HG03103 (cell line): Measurements from ENCODE around the gene PTPN9.
"Not testable (repeated sequence)": the region's sequence is repeated elsewhere in the genome, so short reads cannot be mapped to it uniquely, and the experiment has no call there.

Experiments
- ATAC-seq: cut with Tn5 transposase; IDR thresholded peaks from one replicate; pipeline ENCODE4 v1.9.1; 2021; ENCODE audit warnings: low read depth; ENCODE audit not compliant: unreplicated experiment

Gene PTPN9

DNA sequence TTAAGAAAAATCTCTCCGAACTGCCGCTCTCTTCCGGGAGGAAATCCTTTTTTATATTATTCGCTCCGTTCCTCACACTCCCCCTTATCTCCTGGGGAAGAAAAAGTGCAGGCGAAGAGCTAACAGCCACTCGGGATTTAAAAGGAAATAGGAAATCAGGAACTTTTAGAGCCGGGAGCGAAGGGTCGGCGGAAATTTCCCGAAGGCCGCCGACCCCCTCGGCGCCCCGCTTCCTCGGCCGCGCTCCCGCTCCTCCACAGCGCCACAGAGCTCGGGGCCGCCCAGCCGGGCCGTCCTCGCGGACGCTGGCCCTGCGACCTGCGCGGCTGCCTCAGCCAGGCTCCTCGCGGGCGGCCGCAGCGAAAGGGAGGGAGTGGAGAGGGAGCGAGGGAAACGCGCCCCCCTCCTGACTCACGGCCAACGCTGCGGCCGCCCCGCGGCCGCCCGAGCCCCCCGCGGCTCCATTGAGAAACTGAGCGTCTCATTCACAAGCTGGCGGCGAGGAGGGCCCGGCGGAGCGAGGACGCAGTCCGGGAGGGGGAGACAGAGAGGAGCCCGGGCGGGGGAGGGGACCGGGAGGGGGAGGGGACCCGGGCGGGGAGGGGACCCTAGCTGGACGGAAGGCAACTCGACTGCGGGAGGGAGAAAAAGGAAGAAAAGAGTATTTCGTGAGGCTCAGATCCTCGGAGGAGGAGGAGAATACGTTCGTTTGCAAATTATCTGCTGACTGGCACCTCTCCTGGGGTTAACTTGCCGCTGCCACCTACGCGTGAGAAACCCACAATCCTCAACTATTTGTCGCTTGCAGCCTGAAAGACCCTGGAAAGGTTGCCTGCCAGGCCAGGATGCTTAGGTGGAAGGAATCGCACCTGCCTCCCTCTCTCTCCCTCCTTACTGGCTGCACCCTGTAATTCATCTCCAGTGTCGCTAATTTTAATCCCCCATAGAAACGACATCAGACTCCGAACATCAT lies at the start of gene PTPN9:
Gene PTPN9 (minus strand): TSS at position 368 of the 973 bp plus-strand sequence. CDS start 539 bp downstream, outside the sequence.
- peak; percentile 52 for ATAC-seq

DNA sequence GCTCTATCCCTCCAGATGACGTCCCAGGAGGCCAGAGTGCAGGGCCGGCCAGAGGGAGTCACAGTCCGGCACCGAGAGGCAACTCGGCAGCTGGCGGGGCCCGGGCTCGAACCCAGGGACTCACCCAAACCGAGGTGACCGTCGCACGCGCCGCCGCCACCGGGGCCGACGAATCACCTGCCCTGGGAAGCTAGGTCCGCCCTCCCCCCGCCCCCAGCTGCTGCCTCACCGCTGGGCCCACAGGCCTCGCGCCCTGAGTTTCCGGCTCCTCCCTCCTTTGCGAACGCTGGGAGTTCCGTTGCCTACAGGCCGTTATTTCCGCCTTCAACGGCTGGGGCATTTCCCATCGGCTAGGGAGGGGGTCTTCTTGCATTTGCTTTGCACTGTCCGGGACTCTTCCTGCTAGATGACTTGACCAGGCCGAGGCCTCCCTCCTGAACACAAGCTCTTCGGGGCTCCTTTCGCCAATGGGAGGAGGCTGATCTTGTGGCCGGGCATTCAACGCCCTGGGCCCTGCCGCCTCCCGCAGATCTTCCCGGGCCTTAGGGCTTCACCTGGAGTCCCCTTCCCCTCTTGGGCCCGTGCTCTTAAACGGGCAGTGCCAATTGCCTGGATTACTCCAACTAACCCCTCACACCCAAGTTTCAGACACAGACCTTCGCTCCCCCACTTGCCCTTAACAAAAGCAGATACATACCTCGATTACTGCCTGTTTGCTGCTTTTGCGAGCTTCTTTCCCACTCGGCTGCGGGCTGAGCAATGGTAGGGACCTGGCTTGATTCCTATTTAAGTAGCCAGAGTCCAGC lies 46.6 kb upstream of the PTPN9 start, which contains the start of gene SNUPN:
Gene SNUPN (minus strand): TSS at position 184 of the 806 bp plus-strand sequence. CDS start 4,674 bp downstream, outside the sequence.
- peak; percentile 70 for ATAC-seq

DNA sequence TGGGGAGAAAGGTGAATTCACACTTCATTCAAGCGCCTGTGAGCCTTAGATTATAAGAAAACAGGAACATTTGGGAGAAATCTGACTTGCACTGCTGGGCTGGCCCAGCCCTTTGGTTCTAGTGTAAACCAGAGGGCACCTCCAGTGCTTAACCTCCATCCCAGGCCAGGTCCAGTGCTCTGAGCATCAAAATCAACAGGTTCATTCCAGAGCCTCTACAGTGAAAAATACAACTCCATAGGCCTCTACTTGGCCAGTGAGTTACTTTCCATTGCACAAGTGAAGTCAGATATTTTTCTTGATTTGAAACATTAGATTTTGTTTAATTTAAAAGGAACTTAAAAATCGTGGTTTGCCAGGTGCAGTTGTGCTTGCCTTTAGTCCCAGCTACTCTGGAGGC lies 43.4 kb upstream of the PTPN9 start:
- no peak for ATAC-seq

DNA sequence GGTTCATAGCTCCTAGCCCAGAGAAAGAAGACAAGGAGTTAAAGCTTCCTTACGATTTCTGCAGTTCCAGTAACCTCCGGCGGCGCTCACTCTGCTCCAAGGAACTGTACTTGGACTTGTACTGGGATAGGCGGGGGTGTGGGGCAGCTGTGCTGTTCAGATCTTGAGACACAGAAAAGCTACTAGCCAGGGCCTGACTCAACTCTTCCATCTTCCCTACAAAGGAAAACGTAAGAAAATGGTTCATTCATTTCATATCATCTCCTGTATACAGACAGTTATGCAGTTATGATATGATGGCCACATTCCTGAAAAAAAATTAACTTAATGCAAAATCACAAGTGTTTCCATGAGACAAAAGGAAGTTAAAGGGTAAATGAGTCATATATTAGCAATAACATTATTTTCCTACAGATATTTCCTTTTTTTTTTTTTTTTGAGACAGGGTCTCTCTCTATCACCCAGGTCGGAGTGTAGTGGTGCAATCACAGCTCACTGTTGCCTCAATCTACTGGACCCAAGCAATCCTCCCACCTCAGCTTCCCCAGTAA lies 41.8 kb upstream of the PTPN9 start:
- ATAC-seq, result no peak

DNA sequence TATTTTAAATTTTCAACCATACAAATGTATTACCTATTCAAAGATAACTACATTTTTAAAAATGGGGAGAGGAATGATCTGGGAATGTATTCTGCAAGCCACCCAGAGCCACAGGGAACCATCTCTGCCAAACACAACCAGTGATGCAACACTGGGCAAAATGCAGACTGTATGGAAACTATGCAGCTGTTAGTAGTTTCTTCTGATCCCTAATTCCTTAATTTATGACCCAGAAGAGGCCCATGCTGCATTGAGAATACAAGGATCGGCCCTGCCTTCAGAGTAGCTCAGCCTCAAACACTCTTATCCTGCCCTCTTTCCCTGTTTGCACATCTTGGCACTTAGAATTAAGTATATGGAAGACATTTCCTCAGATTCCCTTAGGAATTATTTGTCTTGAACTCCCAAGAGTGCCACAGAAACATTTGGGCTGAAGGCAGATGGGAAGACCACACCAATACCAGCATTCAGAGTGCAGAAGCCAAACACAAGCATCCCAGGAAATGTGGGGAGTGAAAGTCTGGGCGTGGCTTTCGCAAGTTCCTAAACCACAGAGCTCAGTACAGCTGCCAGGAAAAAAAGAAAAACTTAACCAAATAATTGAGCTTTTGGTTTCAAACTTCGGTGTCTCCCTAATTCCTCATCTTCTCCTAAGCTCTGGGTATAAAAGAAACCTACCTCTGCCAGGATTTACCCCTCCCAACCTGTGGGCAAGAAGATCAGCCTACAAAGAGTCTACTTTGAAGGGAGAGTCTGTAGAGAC lies 41.1 kb upstream of the PTPN9 start:
- ATAC-seq, result no peak

DNA sequence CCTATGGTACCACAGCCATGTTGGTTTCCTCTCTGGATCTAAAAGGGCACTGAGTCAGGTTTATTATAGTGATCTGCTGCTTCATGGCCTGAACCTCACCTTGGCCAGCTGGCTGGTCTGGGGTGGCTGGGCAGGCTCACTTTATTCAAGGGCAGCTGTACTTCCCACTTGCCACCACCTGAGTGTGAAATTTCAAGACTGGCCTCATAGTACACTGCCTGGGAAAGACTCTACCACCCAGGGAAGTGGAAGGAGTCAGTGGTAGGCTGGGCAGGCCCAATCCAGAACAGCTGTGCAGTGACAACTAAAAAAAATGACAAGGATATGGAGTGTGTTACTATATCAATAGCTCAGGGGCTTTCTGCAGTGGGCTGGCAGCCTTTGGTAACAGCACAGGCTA lies 37.7 kb upstream of the PTPN9 start:
- ATAC-seq, result no peak

DNA sequence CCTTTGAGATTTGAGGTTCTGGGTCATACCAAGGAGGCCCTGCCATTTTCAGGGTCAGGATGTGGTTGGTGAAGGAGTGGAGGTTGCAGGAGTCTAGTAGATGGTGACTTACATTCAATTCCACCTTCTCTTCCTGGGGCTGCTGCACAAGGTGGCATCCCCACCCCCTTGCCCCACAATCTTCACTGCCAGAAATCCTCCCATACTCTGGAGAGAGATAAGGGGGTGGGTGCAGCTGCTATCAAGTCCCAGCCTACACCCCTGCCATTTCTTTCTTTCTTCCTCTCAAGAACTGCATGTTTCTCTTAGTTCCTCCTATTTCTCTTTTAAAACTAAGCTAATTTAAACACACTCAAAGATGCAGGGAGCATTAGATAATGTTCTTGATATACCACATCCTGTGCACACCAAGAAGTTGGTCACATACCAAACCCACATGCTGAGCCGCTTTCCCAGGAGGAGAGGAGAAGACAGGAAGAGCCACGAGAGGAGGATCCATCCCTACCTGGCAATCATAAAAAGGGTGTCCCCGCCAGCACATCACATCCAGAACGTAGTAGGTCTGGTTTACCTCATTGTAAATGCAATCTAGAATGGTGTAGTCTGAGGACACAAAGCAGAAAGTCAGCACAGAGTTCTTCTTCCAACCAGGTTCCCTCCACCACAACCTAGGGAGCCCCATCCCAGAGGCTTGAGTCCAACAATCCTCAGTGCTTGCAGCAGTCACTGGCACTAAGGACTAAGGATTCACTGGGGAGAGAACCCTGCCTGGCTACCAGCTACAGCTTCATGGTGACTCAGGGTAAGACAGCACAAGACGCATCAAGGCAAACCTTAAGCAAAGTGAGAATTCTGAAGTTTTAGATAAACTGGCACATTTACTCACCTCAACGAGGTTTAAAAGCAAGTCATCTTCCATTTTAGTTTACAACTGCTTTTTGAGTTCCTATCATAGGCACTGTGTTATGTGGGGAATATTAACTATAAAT lies 27.9 kb upstream of the PTPN9 start:
- ATAC-seq, result no peak

DNA sequence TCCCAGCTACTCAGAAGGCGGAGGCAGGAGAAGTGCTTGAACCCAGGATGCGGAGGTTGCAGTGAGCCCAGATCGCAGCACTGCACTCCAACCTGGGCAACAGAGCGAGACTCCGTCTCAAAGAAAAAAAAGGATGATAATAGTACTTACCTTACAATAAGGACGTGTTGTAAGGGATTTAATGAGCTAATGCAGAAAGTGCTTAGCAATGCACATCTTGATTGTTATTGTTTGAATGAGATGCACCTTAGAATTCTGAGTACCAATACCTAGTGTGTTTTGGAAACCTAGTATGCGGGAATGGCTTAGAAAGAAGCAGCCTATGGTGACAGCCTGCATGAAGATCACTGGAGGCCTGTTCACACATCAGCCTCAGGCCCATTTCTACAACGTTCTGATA lies 26.9 kb upstream of the PTPN9 start:
- ATAC-seq, result no peak

DNA sequence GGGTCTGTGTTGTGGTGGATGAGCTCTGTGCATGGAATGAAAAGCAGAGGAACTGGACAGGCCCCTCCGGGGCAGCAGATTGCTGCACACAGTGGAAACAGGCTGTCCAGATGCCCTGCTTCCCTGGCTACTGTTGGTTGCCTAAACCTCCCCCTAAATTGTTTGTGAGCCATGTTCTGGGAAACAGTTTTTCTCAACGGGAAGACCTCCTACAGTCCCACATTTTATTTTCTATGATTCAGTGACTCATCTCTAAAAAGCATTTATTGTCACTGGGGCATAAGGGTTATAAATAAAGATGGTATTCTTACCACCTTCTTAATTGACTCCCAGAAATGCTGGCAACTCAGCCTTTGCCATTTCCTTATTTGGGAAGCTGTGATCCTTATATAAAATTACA lies 20.3 kb upstream of the PTPN9 start:
- no peak for ATAC-seq

DNA sequence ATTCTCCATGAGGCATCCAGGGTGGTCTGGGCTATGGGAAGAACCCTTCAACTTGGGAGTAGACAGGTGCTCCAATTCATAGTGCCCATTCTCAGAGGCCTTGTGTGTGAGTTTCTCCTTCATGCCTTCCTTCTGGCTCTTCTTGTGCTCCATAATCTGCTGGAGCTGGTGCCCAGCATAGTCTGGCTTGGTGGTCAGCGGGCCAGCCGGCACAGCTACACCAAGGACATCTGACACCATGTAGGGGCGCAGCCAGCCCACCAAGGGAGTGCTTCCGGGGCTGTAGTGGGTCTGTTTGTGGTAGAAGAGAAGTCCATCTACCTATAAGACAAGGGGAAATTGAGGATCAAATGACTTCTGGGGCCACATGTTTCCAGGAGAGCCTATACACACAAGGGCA lies 19.2 kb upstream of the PTPN9 start:
- no peak for ATAC-seq

DNA sequence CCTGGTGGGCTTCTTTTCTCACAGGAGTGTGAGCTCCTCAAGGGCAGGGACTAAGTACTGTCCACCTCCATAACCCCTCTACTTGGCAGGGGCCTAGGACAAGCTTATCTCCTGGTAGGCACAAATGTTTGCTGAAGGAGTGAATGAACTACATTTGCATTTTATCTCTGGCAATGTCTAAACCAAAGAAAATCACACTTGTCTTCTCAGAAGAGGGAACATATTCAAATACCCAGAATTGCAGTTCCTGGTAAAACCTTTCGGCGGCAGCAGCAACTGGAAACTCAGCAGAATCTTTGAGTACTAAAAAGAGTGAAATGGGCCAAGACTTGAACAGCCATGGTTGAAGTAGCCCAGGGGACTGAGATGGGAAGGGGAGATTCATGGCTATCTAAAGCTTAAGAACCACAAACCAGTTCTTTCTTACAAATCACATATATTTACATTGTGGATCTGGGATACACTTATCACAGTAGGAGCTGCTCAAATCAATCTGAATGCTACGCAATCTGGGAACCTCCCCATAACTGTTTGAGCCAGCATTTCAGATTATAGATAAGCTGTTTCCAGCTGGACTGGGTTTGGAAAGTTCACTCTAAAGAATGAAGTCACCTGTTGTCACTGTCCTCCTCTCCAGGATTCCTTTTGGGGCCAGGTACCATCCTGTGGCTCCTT lies 18.7 kb upstream of the PTPN9 start:
- ATAC-seq, result no peak

DNA sequence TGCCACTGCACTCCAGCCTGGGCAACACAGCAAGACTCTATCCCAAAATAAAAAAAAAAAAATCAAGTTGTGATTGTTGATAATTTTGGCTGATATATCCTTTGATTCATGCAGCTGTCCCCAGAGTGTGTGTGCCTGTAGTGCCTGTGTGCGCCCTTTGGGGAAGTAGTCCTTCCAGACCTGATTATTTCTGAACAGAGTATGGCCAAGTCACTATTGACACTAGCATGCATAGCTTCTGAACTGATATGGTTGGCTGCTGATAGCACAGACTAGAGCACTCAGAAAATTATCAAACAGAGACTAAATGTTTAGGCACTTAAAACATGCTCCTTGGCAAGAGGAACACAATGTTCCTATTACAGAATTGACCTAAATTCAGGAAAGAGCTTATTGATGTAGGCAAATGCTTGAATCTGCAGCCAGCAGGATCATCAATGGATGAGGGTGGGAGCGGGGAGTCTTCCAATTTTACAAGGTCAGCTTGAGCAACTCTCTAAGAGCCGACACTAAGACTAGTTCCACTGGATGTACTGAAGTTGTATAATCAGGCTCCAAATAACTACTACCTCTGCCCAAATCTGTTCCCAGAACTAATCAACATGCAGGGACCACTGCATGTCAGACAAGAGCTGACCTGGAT lies 17.7 kb upstream of the PTPN9 start:
- no peak for ATAC-seq

DNA sequence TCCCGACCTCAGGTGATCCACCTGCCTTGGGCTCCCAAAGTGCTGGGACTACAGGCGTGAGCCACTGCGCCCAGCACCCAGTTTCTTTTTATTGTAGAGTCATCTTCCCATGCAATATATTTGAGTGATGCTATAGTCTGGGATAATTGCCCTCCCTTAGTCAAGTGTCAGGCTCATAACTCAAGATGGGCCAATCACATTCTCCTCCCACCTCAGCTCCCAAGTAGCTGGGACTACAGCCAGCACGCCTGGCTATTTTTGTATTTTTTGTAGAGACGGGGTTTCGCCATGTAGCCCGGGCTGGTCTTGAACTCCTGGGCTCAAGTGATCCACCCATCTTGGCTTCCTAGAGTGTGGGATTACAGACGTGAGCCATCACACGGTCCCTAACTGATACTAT lies 15.2 kb upstream of the PTPN9 start:
- no peak for ATAC-seq

DNA sequence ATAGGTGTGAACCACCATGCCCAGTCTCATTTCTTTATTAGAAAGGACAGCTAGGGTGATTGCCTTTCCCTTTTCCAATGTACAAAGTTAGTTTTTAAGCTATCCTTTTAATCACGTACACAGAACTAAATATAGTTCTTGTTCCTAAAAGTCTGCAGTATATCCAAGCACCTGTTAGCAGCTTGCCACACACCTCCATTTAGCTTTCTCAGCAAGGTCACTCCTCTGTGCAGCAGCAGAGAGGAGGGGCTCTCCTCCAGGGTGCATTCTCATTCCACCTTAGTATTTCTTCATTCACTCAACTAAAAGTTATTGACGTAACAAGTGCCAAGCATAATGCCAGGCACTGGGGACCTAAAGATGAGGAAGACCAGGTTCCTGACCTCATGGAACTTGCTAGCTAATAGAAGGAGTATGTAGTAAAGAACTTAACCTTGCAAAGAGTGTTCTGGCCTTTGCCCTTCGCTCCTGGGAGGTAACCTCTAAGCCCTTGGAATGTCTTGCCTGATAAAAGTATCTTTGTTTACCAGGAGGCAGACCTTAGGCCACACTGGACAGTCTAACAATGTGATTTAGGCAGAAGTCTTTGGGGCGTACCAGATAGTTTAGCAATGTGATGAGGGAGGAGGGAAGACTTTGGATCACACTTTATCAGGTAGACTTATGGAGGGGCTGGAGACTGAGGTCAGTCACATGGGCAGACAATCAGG lies 12.7 kb upstream of the PTPN9 start:
- ATAC-seq, result no peak

DNA sequence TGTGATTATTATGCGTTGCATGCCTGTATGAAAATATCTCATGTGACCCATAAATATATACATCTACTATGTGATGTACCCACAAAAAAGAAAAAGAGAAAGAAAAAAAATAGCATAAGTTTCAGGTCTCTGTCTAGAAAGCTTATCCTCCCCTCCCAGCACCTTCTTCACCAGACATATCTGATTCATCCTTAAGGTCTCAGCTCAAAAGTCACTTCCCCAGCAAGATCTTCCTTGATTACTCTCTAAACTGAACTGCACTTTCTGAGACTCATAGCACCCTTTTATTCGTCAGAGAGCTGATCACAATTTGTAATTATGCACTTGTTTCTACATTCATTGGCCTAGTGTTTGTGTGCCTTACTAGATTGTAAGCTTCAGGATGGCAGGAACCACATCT lies 11.1 kb upstream of the PTPN9 start:
- ATAC-seq, result no peak

DNA sequence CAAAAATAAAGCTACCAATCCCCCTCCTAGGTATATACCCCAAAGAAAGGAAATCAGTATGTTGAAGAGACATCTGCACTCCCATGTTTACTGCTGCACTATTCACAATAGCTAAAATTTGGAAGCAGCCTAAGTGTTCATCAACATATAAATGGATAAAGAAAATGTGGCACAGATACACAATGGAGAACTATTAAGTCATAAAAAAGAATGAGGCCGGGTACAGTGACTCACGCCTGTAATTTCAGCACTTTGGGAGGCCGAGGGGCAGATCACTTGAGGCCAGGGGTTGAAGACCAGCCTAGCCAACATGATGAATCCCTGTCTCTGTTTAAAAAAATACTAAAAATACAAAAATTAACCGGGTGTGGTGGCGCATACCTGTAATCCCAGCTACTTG lies 10.0 kb upstream of the PTPN9 start:
- ATAC-seq, result no peak

DNA sequence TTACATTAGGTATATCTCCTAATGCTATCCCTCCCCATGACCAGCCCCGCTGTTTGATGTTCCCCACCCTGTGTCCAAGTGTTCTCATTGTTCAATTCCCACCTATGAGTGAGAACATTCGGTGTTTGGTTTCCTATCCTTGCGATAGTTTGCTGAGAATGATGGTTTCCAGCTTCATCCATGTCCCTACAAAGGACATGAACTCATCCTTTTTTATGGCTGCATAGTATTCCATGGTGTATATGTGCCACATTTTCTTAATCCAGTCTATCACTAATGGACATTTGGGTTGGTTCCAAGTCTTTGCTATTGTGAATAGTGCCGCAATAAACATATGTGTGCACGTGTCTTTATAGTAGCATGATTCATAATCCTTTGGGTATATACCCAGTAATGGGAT lies 7.3 kb upstream of the PTPN9 start:
- not testable (repeated sequence) for ATAC-seq

DNA sequence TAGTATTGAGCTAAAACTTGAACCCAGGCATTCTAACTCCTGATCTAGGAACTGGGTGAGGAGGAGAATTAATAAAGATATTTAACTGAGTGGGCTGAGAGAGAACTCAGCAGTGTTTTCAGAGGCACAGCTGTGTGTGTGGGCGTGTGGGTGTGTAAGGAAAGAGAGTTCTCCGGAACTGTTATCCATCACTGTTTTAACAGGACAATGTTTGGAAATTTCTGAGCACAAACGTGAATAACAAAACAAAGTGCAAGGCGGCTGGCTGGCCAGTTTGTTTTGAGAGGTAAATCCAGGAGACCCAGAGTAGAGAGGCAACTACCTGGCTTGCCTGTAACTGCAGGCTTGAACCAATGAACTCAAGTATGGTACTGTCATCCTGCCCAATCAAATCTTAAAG lies 5.0 kb upstream of the PTPN9 start:
- ATAC-seq, result no peak
